Naive thymus-derived CD4-positive, alpha-beta T cell (primary cell): Measurements from ENCODE around the gene LYRM4. TPM values are rescaled to one million over a fixed set of nuclear protein-coding genes. Genes with fewer than 3 reads are reported as not detected.
"Not testable (repeated sequence)": the region's sequence is repeated elsewhere in the genome, so short reads cannot be mapped to it uniquely, and the experiment has no call there.

ENCODE experiments used
- ATAC-seq: fragments of 150-1000 bp; cut with Tn5 transposase; 2 replicates; pipeline ENCODE4 v1.10.0; 2021; ENCODE audit warnings: mild to moderate bottlenecking, moderate library complexity
- CTCF ChIA-PET: fragments of 350-600 bp; sonication (Branson Sonifier 250); formaldehyde crosslinking; loops from one replicate; lab custom pipeline; 2021; ENCODE audit warnings: antibody characterized with exemption; lab: Charles Lee
- POLR2A ChIA-PET: fragments of 350-600 bp; sonication (Branson Sonifier 250); formaldehyde crosslinking; loops from one replicate; lab custom pipeline; 2021; ENCODE audit warnings: antibody characterized with exemption, inconsistent platforms; lab: Charles Lee
- DNase-seq, 9 donors: peaks; one replicate each; pipeline versions ENCODE4 v3.0.0 to v3.0.0-alpha.2; 2020 to 2022; ENCODE audit warnings: mixed read lengths in 1 of 9
- H3K27ac ChIP-seq: one replicate; pipeline ENCODE4 v1.7.0; 2013; ENCODE audit warnings: mild to moderate bottlenecking, low read depth, low read length, moderate library complexity
- H3K27me3 ChIP-seq, 2 donors: one replicate each; pipeline ENCODE4 v1.7.0; 2013; ENCODE audit warnings: low read length in 2 of 2, mild to moderate bottlenecking in 2 of 2, moderate library complexity in 2 of 2; ENCODE audit not compliant: control insufficient read depth in 2 of 2, insufficient read depth in 2 of 2
- H3K36me3 ChIP-seq, 3 experiments: 1 replicate in 2 of 3; 2 replicates in 1 of 3; pipeline ENCODE4 v1.7.0; 2013; ENCODE audit warnings: low read length in 3 of 3, mild to moderate bottlenecking in 3 of 3, moderate library complexity in 1 of 3; ENCODE audit not compliant: insufficient read depth in 3 of 3, control insufficient read depth in 2 of 3
- H3K4me1 ChIP-seq, 2 donors: one replicate each; pipeline ENCODE4 v1.7.0; 2013; ENCODE audit warnings: low read length in 2 of 2, mild to moderate bottlenecking in 2 of 2, moderate library complexity in 1 of 2; ENCODE audit not compliant: control insufficient read depth in 2 of 2, insufficient read depth in 2 of 2
- H3K4me3 ChIP-seq: 2 replicates; pipeline ENCODE4 v1.7.0; 2013; ENCODE audit warnings: mild to moderate bottlenecking, low read length
- H3K9me3 ChIP-seq, 3 experiments: 1 replicate in 2 of 3; 2 replicates in 1 of 3; pipeline ENCODE4 v1.7.0; 2013; ENCODE audit warnings: low read length in 3 of 3; ENCODE audit not compliant: control insufficient read depth in 2 of 3
- H3K27ac Mint-ChIP-seq, 9 donors: one replicate each; pipeline ENCODE4 v1.8.0; 2020 to 2022; ENCODE audit warnings: mixed read lengths in 9 of 9, mild to moderate bottlenecking in 8 of 9, moderate library complexity in 5 of 9, inconsistent platforms in 2 of 9
- H3K27me3 Mint-ChIP-seq, 5 donors: one replicate each; pipeline ENCODE4 v1.8.0; 2021 to 2022; ENCODE audit warnings: mixed read lengths in 5 of 5, mild to moderate bottlenecking in 1 of 5
- H3K36me3 Mint-ChIP-seq, 5 donors: one replicate each; pipeline ENCODE4 v1.8.0; 2020 to 2022; ENCODE audit warnings: mixed read lengths in 5 of 5, mild to moderate bottlenecking in 3 of 5, inconsistent platforms in 1 of 5
- H3K4me1 Mint-ChIP-seq, 7 donors: one replicate each; pipeline ENCODE4 v1.8.0; 2020 to 2022; ENCODE audit warnings: mixed read lengths in 7 of 7, mild to moderate bottlenecking in 3 of 7, inconsistent platforms in 1 of 7
- H3K4me3 Mint-ChIP-seq, 10 donors: one replicate each; pipeline ENCODE4 v1.8.0; 2020 to 2022; ENCODE audit warnings: mild to moderate bottlenecking in 10 of 10, mixed read lengths in 10 of 10, moderate library complexity in 6 of 10, inconsistent platforms in 2 of 10
- H3K9me3 Mint-ChIP-seq, 11 donors: one replicate each; pipeline ENCODE4 v1.8.0; 2020 to 2022; ENCODE audit warnings: mixed read lengths in 11 of 11, mild to moderate bottlenecking in 4 of 11, inconsistent platforms in 1 of 11, moderate library complexity in 1 of 11
- intact Hi-C, 2 donors: fragments of 100-400 bp; cut with micrococcal nuclease; formaldehyde crosslinking; loops; one replicate each; pipeline ENCODE4 v1.15.1; 2023
- polyA plus RNA-seq, 2 donors: library from polyadenylated mRNA; unstranded; fragments of 300-500 nt; fragmentation: Illumina TruSeq; gene quantifications; one replicate each; pipeline ENCODE4 v1.2.3, GENCODE V29; 2021
- total RNA-seq, 6 experiments: library from RNA in 5 of 6; stranded (reverse) in 5 of 6; gene quantifications; 1 replicate in 5 of 6; 2 replicates in 1 of 6; pipeline ENCODE4 v1.2.3 and lab custom pipeline; 2021 to 2026

The LYRM4 gene
- total and polyA plus RNA-seq, 7 experiments from 2014 or later = 15.1 to 61.6 (median 24.4) TPM

DNA sequence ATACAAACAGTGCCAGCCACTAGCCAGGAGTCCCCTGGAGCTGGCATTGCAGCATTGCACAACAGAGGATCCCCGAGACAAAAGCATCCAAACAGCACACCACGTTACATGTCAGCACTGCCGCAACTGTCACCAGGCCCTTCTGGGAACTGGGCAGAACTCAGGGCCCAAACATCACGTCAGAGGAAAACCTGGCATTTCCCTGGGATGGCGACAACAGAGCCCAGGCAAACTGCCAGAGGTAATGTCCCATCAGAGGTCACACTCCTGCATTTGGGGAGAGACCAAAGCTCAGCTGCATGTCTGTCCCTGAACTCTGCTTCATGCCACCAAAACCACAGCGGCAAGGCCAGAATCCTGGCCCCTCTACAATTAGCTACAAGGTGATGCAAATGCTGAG lies 139.3 kb downstream of the LYRM4 start:
- no peak for DNase-seq
- H3K9me3 ChIP-seq = no peaks in the 10 kb centered on the region
- intact Hi-C loops = no loop called here
- Mint-ChIP-seq H3K4me1 (peaks cover 0 to 2% (median 0%) of the 10 kb centered on the region in 7 donors), H3K9me3 (peaks cover 0 to 1% (median 0%) of the 10 kb centered on the region in 11 donors), H3K4me3 (no peak overlapping the region), H3K27me3 (no peaks in the 10 kb centered on the region), H3K36me3 (peaks cover 0 to 10% (median 0%) of the 10 kb centered on the region in 5 donors), H3K27ac (no peak overlapping the region)
- no peak overlapping the region for H3K27ac ChIP-seq
- no peaks in the 10 kb centered on the region for H3K36me3 ChIP-seq
- no peaks in the 10 kb centered on the region for H3K27me3 ChIP-seq
- no peak for ATAC-seq
- ChIA-PET POLR2A (no interaction called here), CTCF (no interaction called here)
- no peaks in the 10 kb centered on the region for H3K4me1 ChIP-seq
- no peak overlapping the region for H3K4me3 ChIP-seq

DNA sequence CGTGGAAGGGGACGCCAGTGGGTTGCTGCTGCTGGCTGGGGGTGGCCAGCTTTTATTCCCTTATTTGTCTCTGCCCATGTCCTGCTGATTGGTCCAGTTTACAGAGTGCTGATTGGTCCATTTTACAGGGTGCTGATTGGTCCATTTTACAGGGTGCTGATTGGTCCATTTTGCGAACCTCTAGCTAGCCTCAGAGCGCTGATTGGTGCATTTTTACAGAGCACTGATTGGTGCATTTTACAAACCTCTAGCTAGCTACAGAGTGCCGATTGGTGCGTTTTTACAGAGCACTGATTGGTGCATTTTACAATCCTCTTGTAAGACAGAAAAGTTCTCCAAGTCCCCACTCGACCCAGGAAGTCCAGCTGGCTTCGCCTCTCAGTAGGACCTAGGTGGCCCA lies 140.2 kb downstream of the LYRM4 start:
- H3K27ac ChIP-seq, H3K36me3 ChIP-seq, H3K27ac Mint-ChIP-seq, H3K9me3 ChIP-seq, H3K27me3 Mint-ChIP-seq, H3K4me1 ChIP-seq, CTCF ChIA-PET, ATAC-seq, H3K4me3 Mint-ChIP-seq, H3K27me3 ChIP-seq, DNase-seq, POLR2A ChIA-PET, intact Hi-C loops, H3K4me3 ChIP-seq, H3K4me1 Mint-ChIP-seq, H3K9me3 Mint-ChIP-seq: not testable (repeated sequence)
- H3K36me3 Mint-ChIP-seq = peaks cover 0 to 10% (median 0%) of the 10 kb centered on the region in 5 donors

DNA sequence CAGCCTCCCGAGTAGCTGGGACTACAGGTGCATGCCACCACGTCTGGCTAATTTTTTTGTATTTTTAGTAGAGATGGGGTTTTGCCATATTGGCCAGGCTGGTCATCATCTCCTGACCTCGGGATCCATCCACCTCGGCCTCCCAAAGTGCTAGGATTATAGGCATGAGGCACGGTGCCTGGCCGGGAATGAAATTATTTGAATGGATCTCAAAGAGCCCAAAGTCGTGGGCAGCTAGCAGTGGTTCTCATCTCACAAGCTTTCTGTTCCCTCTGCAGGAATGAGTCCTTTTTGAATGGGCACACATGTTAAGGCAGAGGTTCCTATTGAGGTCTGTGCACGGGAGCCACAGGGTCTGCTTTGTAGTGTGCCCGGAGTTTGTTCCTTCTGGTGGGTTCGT lies 140.7 kb downstream of the LYRM4 start:
- H3K27me3 Mint-ChIP-seq = no peaks in the 10 kb centered on the region
- CTCF ChIA-PET = no interaction called here
- no peaks in the 10 kb centered on the region for H3K9me3 ChIP-seq
- POLR2A ChIA-PET = no interaction called here
- peaks cover 0 to 2% (median 0%) of the 10 kb centered on the region in 7 donors for H3K4me1 Mint-ChIP-seq
- H3K4me3 Mint-ChIP-seq = no peak overlapping the region
- no peaks in the 10 kb centered on the region for H3K4me1 ChIP-seq
- no peaks in the 10 kb centered on the region for H3K36me3 ChIP-seq
- no peak overlapping the region for H3K27ac Mint-ChIP-seq
- peaks cover 0 to 1% (median 0%) of the 10 kb centered on the region in 11 donors for H3K9me3 Mint-ChIP-seq
- ATAC-seq = no peak
- H3K27ac ChIP-seq = no peak overlapping the region
- intact Hi-C loops = no loop called here
- H3K36me3 Mint-ChIP-seq = peaks cover 0 to 10% (median 0%) of the 10 kb centered on the region in 5 donors
- H3K27me3 ChIP-seq = no peaks in the 10 kb centered on the region
- DNase-seq = no peak
- H3K4me3 ChIP-seq = no peak overlapping the region

DNA sequence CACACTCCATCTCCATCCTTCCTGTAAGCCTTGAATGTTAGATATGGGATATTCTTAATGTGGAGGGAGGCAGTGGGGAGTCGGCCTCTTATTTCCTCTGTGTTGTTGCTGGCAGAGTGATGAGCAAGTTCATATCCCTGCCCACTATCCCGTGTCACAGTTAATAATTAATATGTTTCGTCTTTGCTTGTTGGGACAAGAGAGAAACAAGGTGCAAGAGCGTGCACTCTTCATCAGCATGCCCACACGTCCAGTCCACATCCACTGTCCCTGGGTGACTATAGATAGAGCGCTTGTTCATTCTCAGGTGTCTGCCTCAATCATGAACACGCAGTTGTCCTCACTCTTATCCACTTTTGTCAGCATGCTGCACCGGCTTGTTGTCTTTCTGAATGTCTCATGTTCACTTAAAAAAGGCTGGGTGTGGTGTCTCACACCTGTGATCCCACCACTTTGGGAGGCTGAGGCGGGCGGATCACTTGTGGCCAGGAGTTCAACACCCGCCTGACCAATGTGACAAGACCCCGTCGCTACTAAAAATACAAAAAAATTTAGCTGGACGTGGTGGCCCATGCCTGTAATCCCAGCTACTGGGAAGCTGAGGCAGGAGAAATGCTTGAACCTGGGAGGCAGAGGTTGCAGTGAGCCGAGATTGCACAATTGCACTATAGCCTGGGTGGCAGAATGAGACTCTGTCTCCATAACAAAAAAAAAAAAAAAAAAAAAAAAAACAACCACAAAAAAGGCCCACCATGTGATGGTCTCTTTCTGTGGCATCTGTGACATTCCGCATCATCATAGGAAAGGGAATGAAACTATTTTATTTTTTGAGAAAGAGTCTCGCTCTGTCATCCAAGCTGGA lies 141.4 kb downstream of the LYRM4 start:
- Mint-ChIP-seq H3K4me3 (no peak overlapping the region), H3K4me1 (peaks cover 0 to 2% (median 0%) of the 10 kb centered on the region in 7 donors), H3K36me3 (peaks cover 0 to 8% (median 0%) of the 10 kb centered on the region in 5 donors), H3K27me3 (no peaks in the 10 kb centered on the region), H3K9me3 (peaks cover 0 to 1% (median 0%) of the 10 kb centered on the region in 11 donors), H3K27ac (peak overlapping the region in 1 of 9 donors; percentile 25)
- H3K36me3 ChIP-seq = no peaks in the 10 kb centered on the region
- ChIA-PET POLR2A (no interaction called here), CTCF (no interaction called here)
- no peak for ATAC-seq
- no peaks in the 10 kb centered on the region for H3K27me3 ChIP-seq
- H3K27ac ChIP-seq = no peak overlapping the region
- no peak overlapping the region for H3K4me3 ChIP-seq
- intact Hi-C loops = no loop called here
- DNase-seq = no peak
- H3K4me1 ChIP-seq = no peaks in the 10 kb centered on the region
- H3K9me3 ChIP-seq = no peaks in the 10 kb centered on the region

DNA sequence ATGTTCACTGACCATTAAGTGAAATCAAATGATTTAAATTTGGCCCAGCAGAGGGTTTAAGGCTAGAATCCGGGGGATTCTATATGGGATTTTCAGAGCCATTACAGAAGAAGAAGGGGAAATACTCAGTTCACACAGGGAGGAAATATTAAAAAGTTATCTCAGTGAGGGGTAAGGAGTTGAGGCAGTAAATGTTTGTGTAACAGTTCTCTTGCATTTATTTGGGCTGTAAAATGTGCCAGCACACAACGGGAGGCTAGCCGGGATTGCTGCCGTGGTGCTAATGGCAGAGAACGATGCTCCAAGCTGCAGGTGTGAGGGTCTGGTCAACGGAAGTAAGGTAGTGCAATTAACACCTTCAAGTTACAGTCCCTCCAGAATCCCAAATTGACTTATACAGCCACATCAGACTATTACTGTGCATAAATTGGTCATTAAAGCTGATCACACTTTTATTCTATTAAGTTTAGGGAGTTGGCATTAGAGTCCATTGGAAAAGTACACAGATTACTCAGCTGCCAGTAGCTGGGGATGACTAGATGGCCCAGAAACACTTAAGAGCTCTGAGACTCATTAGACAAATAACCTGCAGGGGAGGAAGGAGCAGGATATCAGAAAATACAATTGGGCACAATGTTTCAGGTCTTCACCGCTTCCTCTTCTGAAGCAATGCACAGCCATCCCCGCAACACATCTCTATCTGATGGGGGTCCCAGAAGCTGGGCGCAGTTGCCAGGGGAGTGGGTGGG lies 144.3 kb downstream of the LYRM4 start:
- H3K9me3 ChIP-seq = no peaks in the 10 kb centered on the region
- ATAC-seq (no peak), DNase-seq (no peak)
- ChIA-PET POLR2A (no interaction called here), CTCF (no interaction called here)
- no peak overlapping the region for H3K4me3 Mint-ChIP-seq
- H3K4me1 Mint-ChIP-seq = peaks cover 0 to 2% (median 0%) of the 10 kb centered on the region in 7 donors
- H3K36me3 ChIP-seq = no peaks in the 10 kb centered on the region
- peaks cover 0 to 19% (median 3%) of the 10 kb centered on the region in 5 donors for H3K36me3 Mint-ChIP-seq
- H3K27me3 ChIP-seq = no peaks in the 10 kb centered on the region
- intact Hi-C loops = no loop called here
- no peak overlapping the region for H3K4me3 ChIP-seq
- H3K27ac Mint-ChIP-seq = no peak overlapping the region
- H3K27ac ChIP-seq = no peak overlapping the region
- peaks cover 0 to 2% (median 0%) of the 10 kb centered on the region in 11 donors for H3K9me3 Mint-ChIP-seq
- no peaks in the 10 kb centered on the region for H3K4me1 ChIP-seq
- H3K27me3 Mint-ChIP-seq = no peaks in the 10 kb centered on the region

DNA sequence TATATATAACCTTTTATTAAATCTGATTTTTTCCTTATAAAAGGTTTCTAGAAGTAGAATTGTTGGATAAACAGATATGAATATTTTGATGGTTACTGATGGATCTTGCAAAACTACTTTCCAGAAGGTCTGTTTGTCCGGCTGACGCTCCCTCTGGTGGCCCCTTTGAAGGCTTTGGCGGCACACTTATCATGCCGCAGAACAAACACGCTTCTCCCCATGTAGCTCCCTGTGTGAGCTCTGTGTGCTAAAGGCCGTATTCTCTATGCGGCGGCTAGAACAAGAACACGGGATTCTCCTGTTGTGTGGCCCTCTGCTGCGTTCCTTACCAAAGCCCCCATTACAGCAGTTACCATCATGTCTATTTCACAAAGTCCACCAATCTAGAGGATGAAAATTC lies 145.6 kb downstream of the LYRM4 start:
- Histone ChIP-seq H3K36me3 (peaks cover 0 to 3% (median 0%) of the 10 kb centered on the region in 3 experiments), H3K27ac (no peak overlapping the region), H3K9me3 (no peaks in the 10 kb centered on the region), H3K4me1 (no peaks in the 10 kb centered on the region), H3K4me3 (no peak overlapping the region), H3K27me3 (no peaks in the 10 kb centered on the region)
- Mint-ChIP-seq H3K27me3 (no peaks in the 10 kb centered on the region), H3K9me3 (peaks cover 0 to 2% (median 0%) of the 10 kb centered on the region in 11 donors), H3K27ac (no peak overlapping the region), H3K4me3 (no peak overlapping the region), H3K4me1 (no peaks in the 10 kb centered on the region), H3K36me3 (peaks cover 0 to 24% (median 9%) of the 10 kb centered on the region in 5 donors)
- ChIA-PET CTCF (interaction anchor here (0.7 kb wide), 1 partner anchor 11 kb away, joined by 3 read pairs; no protein-coding TSS in a partner anchor), POLR2A (no interaction called here)
- ATAC-seq (no peak), DNase-seq (no peak)
- intact Hi-C loops = no loop called here
